K562 (cell line): ENCODE data around the gene ACTL8. TPM values are rescaled to one million over a fixed set of nuclear protein-coding genes. Genes with fewer than 3 reads are reported as not detected.

Experiments used
- ATAC-seq: fragments of 200-7000 bp; cut with Tn5 transposase; 3 replicates; pipeline ENCODE4 v1.9.1; 2020; ENCODE audit warnings: moderate library complexity
- BruUV-seq: library from RNA; stranded (reverse); fragments of 400-500 nt; replicated peaks from 2 replicates; lab custom pipeline; 2021; lab: Mats Ljungman, UMichigan
- CTCF ChIA-PET: fragments of 300-600 bp; formaldehyde crosslinking; extraction: SDS; loops from one replicate; lab custom pipeline; 2021; ENCODE audit warnings: low intra/inter-chr PET ratio; lab: Yijun Ruan, JAX
- POLR2A ChIA-PET: fragments of 300-600, 350-650 bp; sonication (Branson Sonifier 250); formaldehyde crosslinking; extraction: SDS; loops from one replicate; lab custom pipeline; 2021; ENCODE audit warnings: antibody characterized with exemption, inconsistent platforms; lab: Yijun Ruan, JAX
- DNase-seq, 4 experiments: peaks; one replicate each; pipeline versions ENCODE4 v3.0.0 to v3.0.0-alpha.2; 2011 to 2018; ENCODE audit warnings: low spot score in 3 of 4, mixed read lengths in 3 of 4; ENCODE audit errors: extremely low read depth in 1 of 4
- FAIRE-seq: peaks from 2 replicates; lab custom pipeline; 2011; peaks lifted over from hg19 to GRCh38; lab: Jason Lieb, UNC
- H2AFZ ChIP-seq: 2 replicates; pipeline ENCODE4 v1.6.0; 2011; ENCODE audit warnings: low read depth, low read length, control low read depth, inconsistent platforms
- H3K27ac ChIP-seq: fragments of 200-600 bp; 3 replicates; pipeline ENCODE4 v1.8.0; 2011; ENCODE audit warnings: low read depth, mild to moderate bottlenecking, control low read depth, inconsistent platforms, low read length, moderate library complexity, mixed read lengths; ENCODE audit errors: extremely low read depth
- H3K27me3 ChIP-seq, 2 experiments: fragments of 300-600 bp in 1 of 2; 2 replicates in 1 of 2; 3 replicates in 1 of 2; pipeline versions ENCODE4 v1.6.0 to v1.8.0; 2011; ENCODE audit warnings: inconsistent platforms in 2 of 2, low read length in 2 of 2, mild to moderate bottlenecking in 1 of 2, mixed read lengths in 1 of 2, moderate library complexity in 1 of 2; ENCODE audit not compliant: control insufficient read depth in 2 of 2, insufficient read depth in 2 of 2
- H3K36me3 ChIP-seq: fragments of 300-600 bp; 3 replicates; pipeline ENCODE4 v1.8.0; 2011; ENCODE audit warnings: mild to moderate bottlenecking, low read length, inconsistent platforms; ENCODE audit not compliant: control insufficient read depth, insufficient read depth
- H3K4me1 ChIP-seq, 2 experiments: fragments of 200-600 bp in 1 of 2; replicated peaks in 1 of 2; 2 replicates in 1 of 2; 3 replicates in 1 of 2; pipeline versions ENCODE4 v1.5.1 to v1.8.0; 2011; ENCODE audit warnings: inconsistent platforms in 2 of 2, low read length in 2 of 2, mild to moderate bottlenecking in 1 of 2, mixed read lengths in 1 of 2, moderate library complexity in 1 of 2; ENCODE audit not compliant: control insufficient read depth in 2 of 2, insufficient read depth in 2 of 2
- H3K4me2 ChIP-seq: 2 replicates; pipeline ENCODE4 v1.6.1; 2011; ENCODE audit warnings: low read length, control low read depth, inconsistent platforms, mixed read lengths; ENCODE audit not compliant: insufficient read depth
- H3K4me3 ChIP-seq: fragments of 200-600 bp; sonication (generic), shearing (Covaris generic); 2 replicates; pipeline ENCODE4 v1.5.1; 2016; ENCODE audit warnings: control low read depth, inconsistent platforms
- H3K79me2 ChIP-seq: fragments of 200-600 bp; 3 replicates; pipeline ENCODE4 v1.8.0; 2011; ENCODE audit warnings: low read length, inconsistent platforms; ENCODE audit not compliant: control insufficient read depth, insufficient read depth
- H3K9ac ChIP-seq, 2 experiments: 2 replicates each; pipeline versions ENCODE4 v1.6.0 to v1.6.1; 2011; ENCODE audit warnings: low read depth in 2 of 2, low read length in 2 of 2, control low read depth in 1 of 2, inconsistent platforms in 1 of 2, mild to moderate bottlenecking in 1 of 2, mixed read lengths in 1 of 2; ENCODE audit not compliant: insufficient read depth in 1 of 2
- H3K9me1 ChIP-seq: one replicate; pipeline ENCODE4 v1.6.0; 2011; ENCODE audit warnings: inconsistent platforms, mild to moderate bottlenecking, low read length, moderate library complexity; ENCODE audit not compliant: control insufficient read depth, insufficient read depth
- H3K9me3 ChIP-seq: replicated peaks from 2 replicates; pipeline ENCODE4 v1.5.1; 2011; ENCODE audit warnings: low read depth, low read length, inconsistent platforms; ENCODE audit not compliant: control insufficient read depth, insufficient read depth
- H4K20me1 ChIP-seq: replicated peaks from 2 replicates; pipeline ENCODE4 v1.6.1; 2011; ENCODE audit warnings: low read length, inconsistent platforms, mixed read lengths; ENCODE audit not compliant: control insufficient read depth, insufficient read depth
- ARNT ChIP-seq, 2 experiments: fragments of 450-650 bp; IDR thresholded peaks; 2 replicates each; pipeline ENCODE4 v1.6.1; 2016; ENCODE audit warnings: mild to moderate bottlenecking in 1 of 2
- BACH1 ChIP-seq: fragments of 200-800 bp; sonication (Bioruptor generic); IDR thresholded peaks from 2 replicates; pipeline ENCODE4 v1.6.1; 2016; ENCODE audit warnings: missing genetic modification characterization, missing compliant biosample characterization
- BRF1 ChIP-seq: IDR thresholded peaks from 3 replicates; pipeline ENCODE4 v1.6.1; 2011; ENCODE audit warnings: borderline replicate concordance, mild to moderate bottlenecking; ENCODE audit not compliant: insufficient read length; ENCODE audit errors: extremely low read depth
- COPS2 ChIP-seq: fragments of 450-650 bp; conservative IDR thresholded peaks from 2 replicates; pipeline ENCODE4 v1.6.1; 2016; ENCODE audit warnings: mild to moderate bottlenecking, moderate library complexity
- CXXC5 ChIP-seq: fragments of 250-450 bp; sonication (Bioruptor Pico); IDR thresholded peaks from 2 replicates; pipeline ENCODE4 v1.8.0; 2022; ENCODE audit warnings: inconsistent platforms, mild to moderate bottlenecking, moderate library complexity
- LCOR ChIP-seq: sonication (generic); formaldehyde crosslinking; IDR thresholded peaks from 2 replicates; pipeline ENCODE4 v1.8.0; 2022; ENCODE audit warnings: mild to moderate bottlenecking, missing genetic modification reagents
- NFE2 ChIP-seq: IDR thresholded peaks from 2 replicates; pipeline ENCODE4 v1.6.1; 2014; ENCODE audit warnings: antibody characterized with exemption, low read depth
- SP1 ChIP-seq: sonication (generic); formaldehyde crosslinking; IDR thresholded peaks from 2 replicates; pipeline ENCODE4 v1.8.1; 2022; ENCODE audit warnings: mild to moderate bottlenecking, missing genetic modification reagents
- WGBS: fragments of 100-300 bp; shearing (Covaris generic); methylation state at CpG from one replicate; pipeline ENCODE4 v1.1.6; 2016; ENCODE audit warnings: low coverage, mixed read lengths; ENCODE audit not compliant: insufficient coverage; ENCODE audit errors: missing lambda C conversion rate; 5-methylcytosine and 5-hydroxymethylcytosine counted together
- in situ Hi-C: fragments of 300-500 bp; cut with MboI; formaldehyde crosslinking; loops from 4 replicates; pipeline ENCODE4 v1.15.0; 2018; ENCODE audit warnings: inconsistent platforms, mixed read lengths
- intact Hi-C: fragments of 100-400 bp; cut with micrococcal nuclease; formaldehyde crosslinking; loops from 2 replicates; pipeline ENCODE4 v1.14.2; 2022
- polyA plus RNA-seq, 8 experiments: library from polyadenylated mRNA; depleted of rRNA in 4 of 8; stranded (reverse) in 5 of 8; unstranded in 3 of 8; fragments of >200 nt; fragmentation: Nextera tagmentation in 2 of 8; fragmentation: Illumina TruSeq in 1 of 8; extraction: Ambion mirVana in 2 of 8; extraction: Trizol in 1 of 8; gene quantifications; 2 replicates each; pipeline versions ENCODE4 v1.2.1 to v1.2.3, GENCODE V29; 2011 to 2014; ENCODE audit warnings: inconsistent platforms in 1 of 8, missing spikeins in 1 of 8
- total RNA-seq, 7 experiments: library from RNA; depleted of rRNA in 6 of 7; stranded (reverse); fragments of >200 nt in 6 of 7; fragmentation: Illumina TruSeq in 2 of 7; extraction: Trizol in 2 of 7; gene quantifications; 2 replicates each; pipeline versions ENCODE4 v1.2.1 to v1.2.3, GENCODE V29; 2011 to 2021; ENCODE audit warnings: low replicate concordance in 1 of 7
- TF ChIP-seq, protein P1 (sequence below), 2 experiments: fragments of 450-650 bp; IDR thresholded peaks; 2 replicates each; pipeline ENCODE4 v1.6.1; 2018; ENCODE audit warnings: mild to moderate bottlenecking in 2 of 2, low read depth in 1 of 2; ENCODE audit not compliant: partially characterized antibody in 2 of 2
- TF ChIP-seq, protein P2 (sequence below), 2 experiments: fragments of 450-650 bp; conservative IDR thresholded peaks; 2 replicates each; pipeline ENCODE4 v1.6.1; 2017; ENCODE audit warnings: mild to moderate bottlenecking in 2 of 2, moderate library complexity in 2 of 2

Gene ACTL8
- total and polyA plus RNA-seq, 9 of the 15 experiments (the other 6 are each of a cell fraction or from before 2014, with no cell fraction given), result 0.30 to 3.3 (median 1.6) TPM

DNA sequence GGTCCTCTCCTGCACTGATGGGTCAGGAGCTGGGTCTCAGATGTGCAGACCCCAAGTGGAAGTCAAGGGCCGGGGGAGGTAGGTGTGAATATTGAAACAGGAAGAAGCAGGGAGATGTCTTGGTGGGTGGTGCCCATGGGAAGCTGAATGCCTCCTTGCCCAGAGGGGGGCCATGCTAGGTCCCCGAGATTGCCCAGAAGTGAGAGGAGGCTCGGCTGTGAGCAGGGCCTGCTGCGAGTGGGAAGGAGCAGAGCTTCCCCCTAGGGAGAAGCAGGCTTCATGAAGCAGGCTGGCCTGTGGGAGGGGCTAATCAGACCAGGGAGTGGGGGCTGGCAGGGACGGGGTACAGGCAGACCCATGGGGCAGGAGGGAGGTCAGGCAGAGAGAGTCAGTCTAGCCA is 87.6 kb downstream of the ACTL8 start:
- Histone ChIP-seq H3K9ac (no peak overlapping the region), H3K27ac (no peak overlapping the region), H3K4me3 (no peak overlapping the region), H3K27me3 (no peaks in the 10 kb centered on the region), H4K20me1 (peaks cover 10% of the 10 kb centered on the region), H3K9me1 (no peaks in the 10 kb centered on the region), H3K4me2 (no peak overlapping the region), H3K4me1 (no peaks in the 10 kb centered on the region), H2AFZ (no peak overlapping the region), H3K9me3 (no peaks in the 10 kb centered on the region), H3K79me2 (no peaks in the 10 kb centered on the region), H3K36me3 (no peaks in the 10 kb centered on the region)
- BruUV-seq, result no TSS peak
- FAIRE-seq, result no peak
- no peak for ATAC-seq
- in situ Hi-C loops, result no loop called here
- 3% methylated on average over 5 of the region's 5 CpGs for WGBS
- intact Hi-C loops, result no loop called here
- DNase-seq, result no peak
- ChIA-PET CTCF (no interaction called here), POLR2A (interaction anchor here (0.6 to 0.7 kb wide), 2 partner anchors 12 to 329 kb away, joined by 3 read pairs; no protein-coding TSS in a partner anchor)
- TF ChIP-seq COPS2 (no peak), ARNT (IDR thresholded peaks at IDR 0.05) (no peak), CXXC5 (CRISPR knock-in tag) (no peak)

DNA sequence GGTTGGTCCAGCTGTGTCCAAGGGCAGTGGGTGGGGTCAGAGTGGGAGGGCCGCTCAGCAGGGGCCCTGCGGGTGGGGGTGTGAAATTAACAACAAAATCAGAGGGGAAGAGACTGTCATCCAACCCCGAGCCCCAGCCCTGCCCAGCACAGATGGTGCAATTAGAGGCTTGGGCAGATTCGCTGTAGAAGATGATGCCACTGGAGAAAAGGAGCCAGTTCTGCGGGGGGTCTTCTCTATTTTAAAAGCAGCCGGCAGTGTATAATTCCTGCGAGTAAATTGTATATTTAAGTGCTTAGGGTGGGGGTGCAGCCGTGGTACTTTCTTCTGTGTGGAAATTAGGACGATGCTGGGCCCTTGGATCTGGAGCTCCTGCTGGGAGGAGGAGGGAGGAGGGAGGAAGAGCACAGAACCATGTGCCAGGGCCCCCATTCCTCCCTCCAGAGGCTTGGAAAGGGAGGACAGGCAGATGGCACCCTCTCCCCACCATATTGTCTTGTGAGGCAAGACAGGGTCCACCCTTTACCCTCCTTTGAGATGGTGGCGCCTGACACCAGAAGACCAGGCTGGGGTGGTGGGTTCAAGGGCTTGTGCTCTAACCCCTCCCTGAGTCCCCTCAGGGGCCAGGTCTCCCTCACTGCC is 89.2 kb downstream of the ACTL8 start:
- in situ Hi-C loops (no loop called here), intact Hi-C loops (no loop called here)
- no peaks in the 10 kb centered on the region for H3K9me3 ChIP-seq
- no peaks in the 10 kb centered on the region for H3K79me2 ChIP-seq
- FAIRE-seq (no peak), ATAC-seq (no peak), DNase-seq (no peak)
- peaks cover 4% of the 10 kb centered on the region for H4K20me1 ChIP-seq
- H2AFZ ChIP-seq, result no peak overlapping the region
- WGBS, result 2% methylated on average over 10 of the region's 10 CpGs
- H3K36me3 ChIP-seq, result no peaks in the 10 kb centered on the region
- no peak overlapping the region for H3K27ac ChIP-seq
- no peak overlapping the region for H3K4me2 ChIP-seq
- no peak overlapping the region for H3K4me3 ChIP-seq
- no peaks in the 10 kb centered on the region for H3K27me3 ChIP-seq
- ChIA-PET CTCF (no interaction called here), POLR2A (interaction anchor here (1.1 kb wide), 1 partner anchor 10 kb away, joined by 5 read pairs; no protein-coding TSS in a partner anchor)
- no peaks in the 10 kb centered on the region for H3K4me1 ChIP-seq
- no TSS peak for BruUV-seq
- H3K9me1 ChIP-seq, result no peaks in the 10 kb centered on the region
- H3K9ac ChIP-seq, result no peak overlapping the region
- no peak for TF ChIP-seq NFE2
- TF ChIP-seq LCOR (CRISPR knock-in tag), result no peak
- no peak for TF ChIP-seq BRF1
- TF ChIP-seq, protein P1, sequence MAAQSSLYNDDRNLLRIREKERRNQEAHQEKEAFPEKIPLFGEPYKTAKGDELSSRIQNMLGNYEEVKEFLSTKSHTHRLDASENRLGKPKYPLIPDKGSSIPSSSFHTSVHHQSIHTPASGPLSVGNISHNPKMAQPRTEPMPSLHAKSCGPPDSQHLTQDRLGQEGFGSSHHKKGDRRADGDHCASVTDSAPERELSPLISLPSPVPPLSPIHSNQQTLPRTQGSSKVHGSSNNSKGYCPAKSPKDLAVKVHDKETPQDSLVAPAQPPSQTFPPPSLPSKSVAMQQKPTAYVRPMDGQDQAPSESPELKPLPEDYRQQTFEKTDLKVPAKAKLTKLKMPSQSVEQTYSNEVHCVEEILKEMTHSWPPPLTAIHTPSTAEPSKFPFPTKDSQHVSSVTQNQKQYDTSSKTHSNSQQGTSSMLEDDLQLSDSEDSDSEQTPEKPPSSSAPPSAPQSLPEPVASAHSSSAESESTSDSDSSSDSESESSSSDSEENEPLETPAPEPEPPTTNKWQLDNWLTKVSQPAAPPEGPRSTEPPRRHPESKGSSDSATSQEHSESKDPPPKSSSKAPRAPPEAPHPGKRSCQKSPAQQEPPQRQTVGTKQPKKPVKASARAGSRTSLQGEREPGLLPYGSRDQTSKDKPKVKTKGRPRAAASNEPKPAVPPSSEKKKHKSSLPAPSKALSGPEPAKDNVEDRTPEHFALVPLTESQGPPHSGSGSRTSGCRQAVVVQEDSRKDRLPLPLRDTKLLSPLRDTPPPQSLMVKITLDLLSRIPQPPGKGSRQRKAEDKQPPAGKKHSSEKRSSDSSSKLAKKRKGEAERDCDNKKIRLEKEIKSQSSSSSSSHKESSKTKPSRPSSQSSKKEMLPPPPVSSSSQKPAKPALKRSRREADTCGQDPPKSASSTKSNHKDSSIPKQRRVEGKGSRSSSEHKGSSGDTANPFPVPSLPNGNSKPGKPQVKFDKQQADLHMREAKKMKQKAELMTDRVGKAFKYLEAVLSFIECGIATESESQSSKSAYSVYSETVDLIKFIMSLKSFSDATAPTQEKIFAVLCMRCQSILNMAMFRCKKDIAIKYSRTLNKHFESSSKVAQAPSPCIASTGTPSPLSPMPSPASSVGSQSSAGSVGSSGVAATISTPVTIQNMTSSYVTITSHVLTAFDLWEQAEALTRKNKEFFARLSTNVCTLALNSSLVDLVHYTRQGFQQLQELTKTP (IDR thresholded peaks at IDR 0.05; ENCODE audit: low read depth in 1 of 2, partially characterized antibody in 2 of 2), result no peak
- no peak for TF ChIP-seq BACH1 (tag)
- TF ChIP-seq, protein P2, sequence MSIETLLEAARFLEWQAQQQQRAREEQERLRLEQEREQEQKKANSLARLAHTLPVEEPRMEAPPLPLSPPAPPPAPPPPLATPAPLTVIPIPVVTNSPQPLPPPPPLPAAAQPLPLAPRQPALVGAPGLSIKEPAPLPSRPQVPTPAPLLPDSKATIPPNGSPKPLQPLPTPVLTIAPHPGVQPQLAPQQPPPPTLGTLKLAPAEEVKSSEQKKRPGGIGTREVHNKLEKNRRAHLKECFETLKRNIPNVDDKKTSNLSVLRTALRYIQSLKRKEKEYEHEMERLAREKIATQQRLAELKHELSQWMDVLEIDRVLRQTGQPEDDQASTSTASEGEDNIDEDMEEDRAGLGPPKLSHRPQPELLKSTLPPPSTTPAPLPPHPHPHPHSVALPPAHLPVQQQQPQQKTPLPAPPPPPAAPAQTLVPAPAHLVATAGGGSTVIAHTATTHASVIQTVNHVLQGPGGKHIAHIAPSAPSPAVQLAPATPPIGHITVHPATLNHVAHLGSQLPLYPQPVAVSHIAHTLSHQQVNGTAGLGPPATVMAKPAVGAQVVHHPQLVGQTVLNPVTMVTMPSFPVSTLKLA (conservative IDR thresholded peaks at IDR 0.05), result no peak
- no peak for TF ChIP-seq CXXC5 (CRISPR knock-in tag)
- no peak for TF ChIP-seq SP1
